Motor neuron (in vitro differentiated cells): Measurements from ENCODE around the gene RNF180. TPM values are rescaled to one million over a fixed set of nuclear protein-coding genes. Genes with fewer than 3 reads are reported as not detected.
A peak's percentile ranks its signal among the peaks of the same experiment; 100 is the strongest.

ENCODE experiments used
- ATAC-seq, 8 experiments: fragments of 200-7000 bp; cut with Tn5 transposase; replicated peaks in 6 of 8; 2 replicates each; pipeline ENCODE4 v1.8.0; 2021; ENCODE audit warnings: mild to moderate bottlenecking in 8 of 8, moderate library complexity in 8 of 8
- H3K27ac ChIP-seq, 2 donors: fragments of 250-450 bp; sonication (Bioruptor Pico); 2 replicates each; pipeline ENCODE4 v1.9.0; 2021; ENCODE audit warnings: antibody characterized with exemption in 2 of 2, mild to moderate bottlenecking in 2 of 2, moderate library complexity in 1 of 2
- H3K4me1 ChIP-seq, 2 donors: fragments of 250-450 bp; sonication (Bioruptor Pico); replicated peaks in 1 of 2; 2 replicates each; pipeline ENCODE4 v1.6.1; 2021; ENCODE audit warnings: antibody characterized with exemption in 2 of 2, mild to moderate bottlenecking in 2 of 2, moderate library complexity in 1 of 2
- H3K4me3 ChIP-seq, 5 donors: fragments of 250-450 bp; sonication (Bioruptor Pico); 2 replicates each; pipeline ENCODE4 v1.9.0; 2021; ENCODE audit warnings: antibody characterized with exemption in 5 of 5, mild to moderate bottlenecking in 5 of 5, moderate library complexity in 4 of 5
- WGBS, 10 experiments: fragments of 450-650 bp; shearing (Covaris generic); methylation state at CpG; one replicate each; pipeline ENCODE4 v1.0.0; 2022; 5-methylcytosine and 5-hydroxymethylcytosine counted together
- in situ Hi-C, 9 experiments: fragments of 400-800 bp; cut with MboI; loops; one replicate each; pipeline ENCODE4 v1.15.0; 2021; ENCODE audit warnings: low sequenced_read_pairs in 9 of 9, low pct_unique_long_range_greater_than_20kb in 2 of 9; ENCODE audit not compliant: unreplicated experiment in 9 of 9
- total RNA-seq, 8 experiments: library from RNA; unstranded; fragments of 300-600 nt; gene quantifications; 2 replicates each; pipeline versions ENCODE4 v1.2.3 to v1.2.4, GENCODE V29; 2022

The RNF180 gene
- total RNA-seq, 8 experiments from 2014 or later: 2.5 to 10.8 (median 4.4) TPM

GRCh38 chr5:64158827-64159226 lies 6.8 kb upstream of the RNF180 start:
- H3K27ac ChIP-seq: no peak overlapping the region
- no peak overlapping the region for H3K4me3 ChIP-seq
- in situ Hi-C loops: no loop called here
- no peaks in the 10 kb centered on the region for H3K4me1 ChIP-seq
- 71 to 100% (median 93%) methylated on average over 1 to 2 of the region's 2 CpGs; no CpG with 5 or more reads in 3 of the 10 experiments for WGBS, 10 experiments
- no peak for ATAC-seq

- in situ Hi-C loops: no loop called here
- Histone ChIP-seq H3K4me3 (no peak overlapping the region), H3K4me1 (no peaks in the 10 kb centered on the region), H3K27ac (no peak overlapping the region)
- ATAC-seq: no peak
- 0 to 100% (median 71%) methylated on average over 1 to 5 of the region's 6 CpGs; no CpG with 5 or more reads in 1 of the 10 experiments for WGBS, 10 experiments
These were observed 5.4 kb upstream of the RNF180 start for GRCh38 chr5:64160201-64160600.

GRCh38 chr5:64161420-64161819 lies 4.2 kb upstream of the RNF180 start:
- Histone ChIP-seq H3K4me1 (no peaks in the 10 kb centered on the region), H3K4me3 (no peak overlapping the region), H3K27ac (no peak overlapping the region)
- no peak for ATAC-seq
- in situ Hi-C loops: no loop called here
- WGBS, 10 experiments: 14 to 100% (median 83%) methylated on average over 1 to 3 of the region's 3 CpGs; no CpG with 5 or more reads in 5 of the 10 experiments

- in situ Hi-C loops: no loop called here
- Histone ChIP-seq H3K27ac (no peak overlapping the region), H3K4me1 (no peaks in the 10 kb centered on the region), H3K4me3 (no peak overlapping the region)
- ATAC-seq: no peak
These were observed 2.5 kb upstream of the RNF180 start for GRCh38 chr5:64163135-64163534.

GRCh38 chr5:64163746-64164145 lies 1.9 kb upstream of the RNF180 start:
- no peak overlapping the region for H3K27ac ChIP-seq
- WGBS, 10 experiments: 54 to 100% (median 87%) methylated on average over 1 to 4 of the region's 4 CpGs
- in situ Hi-C loops: no loop called here
- H3K4me1 ChIP-seq: no peaks in the 10 kb centered on the region
- no peak overlapping the region for H3K4me3 ChIP-seq
- no peak for ATAC-seq

GRCh38 chr5:64164166-64164565 lies 1.5 kb upstream of the RNF180 start:
- Histone ChIP-seq H3K4me3 (no peak overlapping the region), H3K4me1 (no peaks in the 10 kb centered on the region), H3K27ac (no peak overlapping the region)
- ATAC-seq: no peak
- WGBS, 10 experiments: 9 to 100% (median 62%) methylated on average over 1 of the region's 1 CpG; no CpG with 5 or more reads in 1 of the 10 experiments
- in situ Hi-C loops: no loop called here

GRCh38 chr5:64165160-64165499 lies 513 bp upstream of the RNF180 start:
- Histone ChIP-seq H3K4me1 (no peaks in the 10 kb centered on the region), H3K4me3 (peak overlapping the region; percentile 49 to 86 (median 65)), H3K27ac (no peak overlapping the region)
- in situ Hi-C loops: no loop called here
- WGBS, 10 experiments: 20 to 83% (median 59%) methylated on average over 2 to 10 of the region's 11 CpGs
- no peak for ATAC-seq

DNA sequence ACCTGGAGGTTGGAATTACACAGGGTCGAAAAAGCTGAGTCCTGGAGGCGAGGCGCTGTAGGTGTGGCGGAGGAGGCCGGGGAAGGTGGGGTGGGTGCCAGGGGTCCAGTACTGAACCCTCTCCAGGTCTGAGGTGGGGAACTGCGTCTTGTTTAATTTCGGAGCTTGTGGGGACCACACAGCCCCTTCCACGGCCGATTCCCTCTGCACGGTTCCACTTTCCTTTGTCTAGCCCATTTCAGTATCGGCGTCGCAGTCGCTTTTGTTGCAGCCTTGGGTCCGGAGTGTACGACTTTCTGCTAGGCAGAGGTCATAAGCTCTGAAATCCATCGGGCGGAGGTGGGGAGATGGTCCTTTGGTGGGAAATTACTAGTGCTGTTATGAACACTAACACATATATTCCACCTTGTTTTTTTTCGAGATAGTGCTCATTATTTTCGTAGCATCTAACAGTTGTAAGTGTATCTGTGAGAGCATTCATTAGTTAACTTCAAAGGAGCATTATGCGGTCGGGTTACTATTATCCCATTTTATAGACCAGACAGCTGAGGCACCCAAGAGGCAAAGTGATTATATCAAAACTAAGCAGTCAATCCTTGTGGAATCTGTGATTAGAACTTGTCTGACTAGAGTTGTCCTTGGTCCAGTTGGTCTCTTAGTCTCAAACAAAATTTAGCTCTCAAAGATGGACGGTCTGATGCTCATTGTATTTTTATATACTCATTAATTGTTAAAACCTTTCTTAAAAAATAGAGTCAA lies 737 bp downstream of the RNF180 start:
- WGBS, 10 experiments: 10 to 100% (median 58%) methylated on average over 1 to 9 of the region's 23 CpGs; no CpG with 5 or more reads in 1 of the 10 experiments
- ATAC-seq: peak; percentile 23 to 56 (median 50)
- Histone ChIP-seq H3K27ac (no peak overlapping the region), H3K4me3 (peak overlapping the region; percentile 49 to 86 (median 65)), H3K4me1 (no peaks in the 10 kb centered on the region)
- in situ Hi-C loops: no loop called here

GRCh38 chr5:64176301-64176700 lies 10.7 kb downstream of the RNF180 start:
- no peak overlapping the region for H3K27ac ChIP-seq
- no peak overlapping the region for H3K4me3 ChIP-seq
- no peak for ATAC-seq
- 8 to 90% (median 73%) methylated on average over 2 of the region's 2 CpGs for WGBS, 10 experiments
- in situ Hi-C loops: no loop called here
- no peaks in the 10 kb centered on the region for H3K4me1 ChIP-seq

DNA sequence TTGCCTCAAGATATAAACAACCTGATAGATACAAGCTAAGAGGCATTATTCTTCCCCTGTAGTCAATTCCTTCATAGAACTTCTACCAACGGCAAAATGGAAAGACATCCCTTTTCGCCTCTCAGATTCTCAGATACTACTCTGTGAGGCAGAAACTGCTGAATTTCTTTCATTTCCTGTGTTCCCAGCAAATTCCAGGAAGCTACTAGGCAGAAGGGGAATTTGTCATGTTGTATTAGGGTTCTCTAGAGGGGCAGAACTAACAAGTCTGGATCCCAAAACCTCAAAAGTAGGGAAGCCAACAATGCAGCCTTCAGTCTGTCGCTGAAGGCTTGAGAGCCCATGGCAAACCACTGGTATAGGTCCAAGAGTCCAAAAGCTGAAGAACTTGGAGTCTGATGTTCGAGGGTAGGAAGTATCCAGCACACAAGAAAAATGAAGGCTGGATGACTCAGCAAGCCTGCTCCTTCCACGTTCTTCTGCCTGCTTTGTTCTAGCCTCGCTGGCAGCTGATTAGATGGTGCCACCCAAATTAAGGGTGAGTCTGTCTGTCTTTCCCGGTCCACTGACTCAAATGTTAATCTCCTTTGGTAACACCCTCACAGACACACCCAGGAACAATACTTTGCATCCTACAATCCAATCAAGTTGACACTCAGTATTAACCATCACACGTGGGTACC lies 15.2 kb downstream of the RNF180 start:
- ATAC-seq: peak in 3 of 8 experiments; percentile 41 to 97 (median 94)
- no peak overlapping the region for H3K27ac ChIP-seq
- H3K4me3 ChIP-seq: no peak overlapping the region
- 6 to 100% (median 85%) methylated on average over 1 to 8 of the region's 8 CpGs; no CpG with 5 or more reads in 1 of the 10 experiments for WGBS, 10 experiments
- in situ Hi-C loops: no loop called here
- no peaks in the 10 kb centered on the region for H3K4me1 ChIP-seq

DNA sequence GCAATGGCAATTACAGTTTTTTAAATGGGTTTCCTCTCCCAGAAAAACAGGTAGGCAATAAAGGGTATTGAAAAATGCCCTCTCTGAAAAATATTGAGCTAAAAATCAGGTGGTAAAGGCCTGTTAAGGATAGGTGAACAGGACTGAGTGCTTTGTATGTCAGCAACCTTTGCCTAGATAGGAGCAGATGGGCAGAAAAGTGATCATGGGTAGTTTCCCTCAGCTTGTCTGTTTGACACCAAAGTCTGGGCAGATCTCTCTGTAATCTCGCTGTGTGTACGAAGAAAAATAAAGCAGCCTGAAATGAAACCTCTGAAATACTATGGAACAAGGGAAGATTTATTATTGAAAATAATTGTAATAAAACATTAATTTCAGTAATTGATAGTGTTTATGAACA lies 15.8 kb downstream of the RNF180 start:
- no peak overlapping the region for H3K4me3 ChIP-seq
- peak in 1 of 8 experiments; percentile 7 for ATAC-seq
- H3K4me1 ChIP-seq: no peaks in the 10 kb centered on the region
- in situ Hi-C loops: no loop called here
- no peak overlapping the region for H3K27ac ChIP-seq
- WGBS, 10 experiments: 11 to 100% (median 48%) methylated on average over 1 to 2 of the region's 2 CpGs; no CpG with 5 or more reads in 2 of the 10 experiments

- Histone ChIP-seq H3K4me1 (no peaks in the 10 kb centered on the region), H3K4me3 (no peak overlapping the region), H3K27ac (no peak overlapping the region)
- in situ Hi-C loops: no loop called here
- 20 to 100% (median 100%) methylated on average over 1 of the region's 1 CpG for WGBS, 10 experiments
- no peak for ATAC-seq
These were observed 18.3 kb downstream of the RNF180 start for GRCh38 chr5:64183956-64184355.

DNA sequence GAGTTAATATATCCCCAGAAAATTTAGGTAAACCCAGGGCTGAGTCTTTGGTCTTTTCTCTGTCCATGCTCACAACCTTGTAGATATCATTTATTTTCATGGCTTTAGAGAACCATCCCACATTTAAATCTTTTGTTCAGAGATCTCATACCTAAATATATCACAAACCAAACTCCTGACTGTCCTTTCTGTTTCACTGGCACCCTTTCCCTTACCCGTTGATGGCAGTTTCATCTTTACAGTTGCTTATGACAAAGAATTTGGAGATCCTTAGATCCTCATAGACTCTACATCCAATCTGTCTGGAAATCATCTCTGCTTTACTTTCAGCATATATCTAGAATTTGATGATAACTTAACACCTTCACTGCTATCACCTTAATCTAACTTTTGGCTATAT lies 19.2 kb downstream of the RNF180 start:
- no peak for ATAC-seq
- Histone ChIP-seq H3K4me3 (no peak overlapping the region), H3K27ac (no peak overlapping the region), H3K4me1 (no peaks in the 10 kb centered on the region)
- WGBS, 10 experiments: 0 to 100% (median 93%) methylated on average over 1 of the region's 1 CpG; no CpG with 5 or more reads in 2 of the 10 experiments
- in situ Hi-C loops: no loop called here
